ENCODE measurements around the gene FSD1L. TPM values are rescaled to one million over a fixed set of nuclear protein-coding genes. Genes with fewer than 3 reads are reported as not detected.

Gene FSD1L
- total RNA-seq, 1 donor from 2014 or later, result 5.6 TPM

DNA sequence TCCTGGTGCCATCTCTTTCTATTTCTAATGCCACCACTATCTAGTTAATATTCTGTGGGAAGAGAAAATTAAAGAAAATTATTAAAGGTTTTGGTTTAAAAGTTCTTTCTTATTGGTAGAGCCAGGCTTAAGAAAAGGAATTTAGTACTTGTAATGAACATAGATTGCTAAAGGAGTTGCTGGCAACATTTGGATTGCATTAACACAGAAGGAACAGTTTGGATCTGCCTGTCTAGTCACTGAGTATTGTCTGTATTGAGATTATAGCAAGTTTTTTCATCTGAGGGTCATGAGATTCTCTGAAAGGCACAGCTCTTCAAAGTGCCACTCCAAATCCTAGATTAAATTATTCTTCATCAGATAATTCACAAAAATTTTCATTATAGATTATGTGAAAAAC, 32.0 kb downstream of the FSD1L start:
- TF ChIP-seq, protein P1, sequence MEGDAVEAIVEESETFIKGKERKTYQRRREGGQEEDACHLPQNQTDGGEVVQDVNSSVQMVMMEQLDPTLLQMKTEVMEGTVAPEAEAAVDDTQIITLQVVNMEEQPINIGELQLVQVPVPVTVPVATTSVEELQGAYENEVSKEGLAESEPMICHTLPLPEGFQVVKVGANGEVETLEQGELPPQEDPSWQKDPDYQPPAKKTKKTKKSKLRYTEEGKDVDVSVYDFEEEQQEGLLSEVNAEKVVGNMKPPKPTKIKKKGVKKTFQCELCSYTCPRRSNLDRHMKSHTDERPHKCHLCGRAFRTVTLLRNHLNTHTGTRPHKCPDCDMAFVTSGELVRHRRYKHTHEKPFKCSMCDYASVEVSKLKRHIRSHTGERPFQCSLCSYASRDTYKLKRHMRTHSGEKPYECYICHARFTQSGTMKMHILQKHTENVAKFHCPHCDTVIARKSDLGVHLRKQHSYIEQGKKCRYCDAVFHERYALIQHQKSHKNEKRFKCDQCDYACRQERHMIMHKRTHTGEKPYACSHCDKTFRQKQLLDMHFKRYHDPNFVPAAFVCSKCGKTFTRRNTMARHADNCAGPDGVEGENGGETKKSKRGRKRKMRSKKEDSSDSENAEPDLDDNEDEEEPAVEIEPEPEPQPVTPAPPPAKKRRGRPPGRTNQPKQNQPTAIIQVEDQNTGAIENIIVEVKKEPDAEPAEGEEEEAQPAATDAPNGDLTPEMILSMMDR (IDR thresholded peaks at IDR 0.05; ENCODE audit: unreplicated experiment), result no peak
- H3K4me3 Mint-ChIP-seq (ENCODE audit: unreplicated experiment), result no peak overlapping the region
- H3K36me3 Mint-ChIP-seq (ENCODE audit: low read depth, unreplicated experiment), result no peaks in the 10 kb centered on the region
- H3K27ac Mint-ChIP-seq (ENCODE audit: unreplicated experiment), result no peak overlapping the region
- H3K27me3 Mint-ChIP-seq (ENCODE audit: unreplicated experiment), result peaks cover 1% of the 10 kb centered on the region
- no peaks in the 10 kb centered on the region for H3K4me1 Mint-ChIP-seq (ENCODE audit: unreplicated experiment)
- no peaks in the 10 kb centered on the region for H3K9me3 Mint-ChIP-seq (ENCODE audit: unreplicated experiment)
- DNase-seq (ENCODE audit: low spot score), result no peak

- DNase-seq (ENCODE audit: low spot score), result no peak
- Mint-ChIP-seq H3K9me3 (ENCODE audit: unreplicated experiment) (no peaks in the 10 kb centered on the region), H3K4me1 (ENCODE audit: unreplicated experiment) (no peaks in the 10 kb centered on the region), H3K4me3 (ENCODE audit: unreplicated experiment) (no peak overlapping the region), H3K36me3 (ENCODE audit: low read depth, unreplicated experiment) (no peaks in the 10 kb centered on the region), H3K27me3 (ENCODE audit: unreplicated experiment) (peaks cover 1% of the 10 kb centered on the region), H3K27ac (ENCODE audit: unreplicated experiment) (no peak overlapping the region)
- TF ChIP-seq, protein P1 (IDR thresholded peaks at IDR 0.05; ENCODE audit: unreplicated experiment), result no peak
Measured at GRCh38 chr9:105483618-105484017, 35.8 kb downstream of the FSD1L start.

- no peaks in the 10 kb centered on the region for H3K9me3 Mint-ChIP-seq (ENCODE audit: unreplicated experiment)
- TF ChIP-seq, protein P1 (IDR thresholded peaks at IDR 0.05; ENCODE audit: unreplicated experiment), result no peak
- DNase-seq (ENCODE audit: low spot score), result no peak
- peaks cover 1% of the 10 kb centered on the region for H3K27me3 Mint-ChIP-seq (ENCODE audit: unreplicated experiment)
- no peak overlapping the region for H3K4me3 Mint-ChIP-seq (ENCODE audit: unreplicated experiment)
- no peaks in the 10 kb centered on the region for H3K4me1 Mint-ChIP-seq (ENCODE audit: unreplicated experiment)
- no peaks in the 10 kb centered on the region for H3K36me3 Mint-ChIP-seq (ENCODE audit: low read depth, unreplicated experiment)
- H3K27ac Mint-ChIP-seq (ENCODE audit: unreplicated experiment), result no peak overlapping the region
Measured at GRCh38 chr9:105484226-105484625, 36.4 kb downstream of the FSD1L start.

GRCh38 chr9:105485131-105485530, 37.3 kb downstream of the FSD1L start:
- Mint-ChIP-seq H3K4me1 (ENCODE audit: unreplicated experiment) (no peaks in the 10 kb centered on the region), H3K27ac (ENCODE audit: unreplicated experiment) (no peak overlapping the region), H3K27me3 (ENCODE audit: unreplicated experiment) (peaks cover 1% of the 10 kb centered on the region), H3K4me3 (ENCODE audit: unreplicated experiment) (no peak overlapping the region), H3K9me3 (ENCODE audit: unreplicated experiment) (no peaks in the 10 kb centered on the region), H3K36me3 (ENCODE audit: low read depth, unreplicated experiment) (peaks cover 3% of the 10 kb centered on the region)
- no peak for DNase-seq (ENCODE audit: low spot score)
- TF ChIP-seq, protein P1 (IDR thresholded peaks at IDR 0.05; ENCODE audit: unreplicated experiment), result no peak

- Mint-ChIP-seq H3K27ac (ENCODE audit: unreplicated experiment) (no peak overlapping the region), H3K4me1 (ENCODE audit: unreplicated experiment) (peaks cover 2% of the 10 kb centered on the region), H3K27me3 (ENCODE audit: unreplicated experiment) (peaks cover 1% of the 10 kb centered on the region), H3K36me3 (ENCODE audit: low read depth, unreplicated experiment) (peaks cover 10% of the 10 kb centered on the region), H3K9me3 (ENCODE audit: unreplicated experiment) (no peaks in the 10 kb centered on the region), H3K4me3 (ENCODE audit: unreplicated experiment) (no peak overlapping the region)
- TF ChIP-seq, protein P1 (IDR thresholded peaks at IDR 0.05; ENCODE audit: unreplicated experiment), result no peak
- no peak for DNase-seq (ENCODE audit: low spot score)
Measured at GRCh38 chr9:105496826-105497225, 49.0 kb downstream of the FSD1L start.

Measured in endothelial cell (in vitro differentiated cells).